NCI-H146 treated with DMSO at 0.1 percent for 48 hours (cell line): Measurements from ENCODE around the gene TMPRSS5.

Experiments
- DNase-seq: peaks from one replicate; lab custom pipeline; 2025; ENCODE audit not compliant: unreplicated experiment; lab: John Stamatoyannopoulos, UW

The TMPRSS5 gene

DNA sequence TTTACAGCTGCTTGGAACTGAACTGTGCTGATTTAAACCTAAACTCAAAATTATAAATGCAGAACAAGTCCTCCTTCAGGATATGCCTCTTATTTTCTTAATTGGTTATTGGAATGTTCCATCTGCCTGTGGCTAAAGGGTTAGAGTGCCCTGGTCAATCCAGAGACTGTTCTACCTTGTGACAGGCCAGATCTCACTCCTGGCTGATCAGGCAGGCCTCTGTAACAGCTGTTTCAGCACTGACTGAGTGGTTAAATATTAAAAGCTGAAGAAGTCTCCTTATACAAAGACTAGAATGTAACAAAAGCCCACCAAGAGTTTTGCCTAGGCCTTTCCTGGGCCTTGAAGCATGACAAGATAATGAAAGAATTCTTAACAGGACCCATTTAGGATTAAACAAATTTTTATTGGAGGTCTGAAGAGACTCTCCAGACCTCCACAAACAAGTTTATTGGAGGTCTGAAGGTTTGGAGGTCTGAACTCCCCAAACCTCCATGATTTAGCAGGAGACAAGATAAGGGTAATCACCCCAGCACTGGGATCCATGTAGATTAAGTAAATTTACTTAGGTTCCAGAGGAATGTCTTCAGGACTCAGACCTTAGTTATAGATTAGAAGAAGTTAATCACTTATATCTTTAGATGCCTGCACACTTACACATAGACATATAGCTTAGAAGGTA is 35.8 kb downstream of the TMPRSS5 start:
- no peak for DNase-seq

DNA sequence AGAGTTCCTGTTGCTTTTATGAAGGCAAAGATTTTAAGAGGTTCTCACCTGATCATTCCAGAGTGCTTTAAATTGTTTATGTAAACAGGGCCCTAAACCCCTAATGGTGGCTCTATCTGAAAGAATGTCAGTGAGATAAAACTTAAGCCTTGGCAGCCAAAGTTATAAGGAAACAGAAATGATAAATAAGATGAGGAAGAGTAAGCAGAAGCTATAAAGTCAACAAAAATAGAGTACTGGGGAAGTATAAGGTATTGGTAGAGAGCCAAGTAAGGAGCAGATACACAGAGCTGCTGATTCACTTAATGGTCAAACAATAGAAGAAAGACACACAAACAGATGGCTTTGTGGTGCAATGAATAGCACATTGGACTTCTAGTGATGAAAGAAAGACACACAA is 37.9 kb downstream of the TMPRSS5 start:
- no peak for DNase-seq

DNA sequence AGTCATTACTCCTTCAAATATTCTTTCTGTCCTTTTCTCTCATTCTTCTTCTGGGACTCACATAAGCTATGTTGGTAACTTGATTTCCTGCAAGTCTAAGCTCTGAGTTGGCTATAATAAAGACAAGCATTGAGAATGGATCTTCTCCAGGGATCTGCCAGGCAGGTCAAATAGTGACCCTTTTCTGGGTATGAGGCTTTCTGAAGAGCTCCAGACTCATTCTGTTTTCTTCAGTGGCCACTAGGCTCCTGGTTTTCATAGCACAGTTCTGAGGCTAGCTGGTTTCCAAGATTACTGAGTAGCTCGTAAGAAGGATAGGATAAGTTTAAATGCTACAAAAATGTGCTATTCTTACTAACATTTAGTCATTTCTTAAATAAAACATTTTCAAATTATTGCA is 38.3 kb downstream of the TMPRSS5 start:
- DNase-seq = no peak

DNA sequence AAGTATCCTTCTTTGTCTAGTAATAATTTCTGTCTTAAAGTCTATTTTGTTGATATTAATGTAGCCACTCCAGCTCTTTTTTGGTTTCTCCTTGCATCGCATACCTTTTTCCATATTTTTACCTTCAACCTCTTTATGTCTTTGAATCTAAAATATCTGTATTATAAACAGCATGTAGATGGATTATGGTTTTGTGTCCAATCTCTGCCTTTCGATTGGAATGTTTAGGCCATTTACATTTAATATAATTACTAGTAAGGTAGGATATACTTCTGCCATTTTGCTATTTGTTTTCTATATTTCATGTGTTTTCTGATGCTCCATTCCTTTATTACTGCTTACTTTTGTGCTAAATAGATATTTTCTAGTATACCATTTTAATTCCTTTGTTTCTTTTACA is 39.5 kb downstream of the TMPRSS5 start:
- no peak for DNase-seq

DNA sequence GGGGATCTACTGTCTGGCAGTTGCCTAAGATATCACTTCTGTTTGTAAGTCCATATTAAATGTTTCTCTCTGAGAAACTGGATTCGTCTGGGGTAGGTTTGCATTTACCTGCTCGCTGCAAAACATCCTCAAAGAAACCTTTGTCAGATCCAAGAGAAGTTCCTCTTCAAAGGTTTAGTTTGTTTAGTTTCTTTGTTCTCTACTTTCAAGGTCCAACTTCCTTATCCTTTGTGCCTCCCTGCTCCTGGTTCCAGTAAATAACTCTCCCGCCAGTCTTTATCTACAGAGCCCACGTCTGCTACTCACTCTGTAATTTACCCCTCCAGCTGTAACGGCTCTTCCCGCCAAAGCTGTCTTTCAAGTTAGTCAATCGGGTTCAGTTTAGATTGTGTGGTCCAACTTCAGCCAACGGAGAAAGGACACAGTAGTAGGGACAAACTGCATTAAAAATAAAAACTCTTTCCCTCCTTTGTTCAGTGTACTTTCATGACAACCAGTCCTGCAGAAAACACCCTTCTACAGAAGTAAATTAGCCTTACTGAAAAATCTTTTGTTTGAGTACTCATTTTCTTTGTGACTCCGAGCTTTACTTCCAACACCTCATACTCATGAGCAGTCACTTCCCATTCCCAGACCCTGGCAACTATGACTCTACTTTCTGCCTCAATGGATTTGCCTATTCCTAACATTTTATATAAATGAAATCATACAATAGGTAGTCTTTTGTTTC is 41.0 kb downstream of the TMPRSS5 start:
- no peak for DNase-seq

DNA sequence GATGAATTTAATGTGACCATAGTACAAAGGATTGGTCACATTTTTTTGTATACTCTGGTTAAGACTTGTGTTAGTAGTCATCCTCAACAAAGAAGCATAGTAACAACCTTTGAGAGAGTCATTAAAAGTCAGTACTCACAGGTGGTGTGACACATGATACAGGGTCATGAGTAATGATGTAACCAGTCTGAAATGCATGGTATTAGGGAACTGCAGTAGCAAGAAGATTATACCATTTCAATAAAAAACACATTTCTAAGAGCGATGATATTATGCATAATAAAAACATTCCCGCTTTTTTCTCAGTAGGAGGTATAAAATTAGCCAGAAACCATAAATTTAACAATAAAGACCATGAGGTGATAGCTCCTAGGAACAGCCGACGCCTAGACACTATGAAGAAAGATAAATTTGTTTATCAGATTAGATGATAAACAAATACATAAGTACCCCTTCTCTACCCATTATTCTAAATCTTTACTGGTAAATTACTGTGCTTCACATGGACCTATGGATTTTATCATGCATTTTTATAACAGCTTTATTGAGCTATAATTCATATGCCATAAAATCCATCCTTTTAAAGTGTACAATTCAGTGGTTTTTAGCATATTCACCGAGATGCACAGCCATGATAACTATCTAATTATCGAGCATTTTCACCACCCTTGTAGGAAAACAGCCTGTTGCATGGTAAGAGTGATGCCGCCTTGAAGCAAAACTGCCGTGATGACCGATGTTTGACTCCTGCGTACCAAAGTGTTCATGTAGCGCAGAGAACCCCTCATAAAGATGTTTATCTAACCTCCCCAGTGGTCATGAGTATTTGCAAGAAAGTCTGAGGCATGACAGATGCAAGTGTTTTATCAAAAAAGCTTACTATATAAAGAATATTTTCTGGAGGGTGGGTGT is 41.8 kb downstream of the TMPRSS5 start:
- DNase-seq = peak; percentile 17

DNA sequence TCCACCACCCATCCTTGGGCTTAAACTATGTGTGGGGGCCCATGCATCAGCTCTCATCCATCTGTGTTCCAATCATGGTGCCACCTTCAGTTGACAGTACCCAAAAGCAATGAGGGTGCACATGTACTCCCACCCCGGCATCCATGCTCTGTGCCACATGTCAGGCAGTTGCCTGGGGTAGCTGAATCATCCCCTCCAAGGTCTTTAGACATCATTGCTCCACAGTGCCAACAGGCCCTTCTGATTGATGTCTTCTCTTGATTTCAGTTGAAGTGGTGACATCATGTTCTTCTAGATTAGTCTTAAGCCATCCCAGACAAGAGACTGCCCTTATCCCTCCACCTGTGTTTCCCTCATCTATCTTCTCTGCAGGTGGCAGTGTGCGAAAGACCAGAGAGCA is 42.5 kb downstream of the TMPRSS5 start:
- DNase-seq = no peak

DNA sequence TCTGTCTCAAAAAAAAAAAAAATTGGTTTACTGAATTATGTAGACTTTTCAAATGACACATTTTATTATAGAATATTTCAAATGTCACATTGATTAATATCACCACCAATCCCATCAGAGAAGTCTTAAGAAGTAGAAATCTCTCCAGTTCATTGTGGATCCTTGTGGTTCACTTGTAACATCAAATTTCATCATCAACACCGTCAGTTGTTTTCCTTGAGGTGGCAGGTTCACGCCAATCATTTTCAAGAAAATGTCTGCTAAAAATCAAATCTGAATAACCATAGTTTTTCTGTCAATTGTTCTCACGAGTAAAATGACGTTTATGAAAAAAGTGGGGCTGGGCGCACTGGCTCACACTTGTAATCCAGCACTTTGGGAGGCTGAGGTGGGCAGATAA is 50.3 kb downstream of the TMPRSS5 start:
- DNase-seq = no peak

DNA sequence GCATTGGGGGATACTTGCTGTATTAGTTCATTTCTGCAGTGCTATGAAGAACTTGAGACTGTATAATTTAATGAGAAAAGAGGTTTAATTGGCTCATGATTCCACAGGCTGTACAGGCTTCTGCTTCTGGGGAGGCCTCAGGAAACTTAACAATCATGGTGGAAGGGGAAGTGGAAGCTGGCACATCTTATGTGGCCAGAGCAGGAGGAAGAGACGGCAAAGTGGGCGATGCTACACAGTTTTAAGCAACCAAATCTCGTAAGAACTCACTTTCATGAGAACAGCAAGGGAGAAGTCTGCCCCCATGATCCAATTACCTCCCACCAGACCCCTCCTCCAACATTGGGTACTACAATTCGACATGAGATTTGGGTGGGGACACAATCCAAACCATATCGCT is 55.1 kb downstream of the TMPRSS5 start:
- no peak for DNase-seq

DNA sequence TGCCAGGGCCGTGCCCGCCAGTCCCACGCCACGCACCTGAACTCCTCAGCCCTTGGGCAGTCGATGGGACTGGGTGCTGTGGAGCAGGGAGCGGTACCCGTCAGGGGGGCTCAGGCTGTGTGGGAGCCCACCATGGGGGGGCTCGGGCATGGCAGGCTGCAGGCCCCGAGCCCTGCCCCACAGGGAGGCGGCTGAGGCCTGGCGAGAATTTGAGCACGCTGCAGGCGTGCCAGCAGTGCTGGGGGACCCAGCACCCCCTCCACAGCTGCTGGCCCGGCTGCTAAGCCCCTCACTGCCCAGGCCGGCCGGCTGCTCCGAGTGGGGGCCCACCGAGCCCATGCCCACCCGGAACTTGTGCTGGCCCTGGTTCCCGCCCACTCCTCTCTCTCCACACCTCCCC is 56.8 kb downstream of the TMPRSS5 start:
- no peak for DNase-seq

DNA sequence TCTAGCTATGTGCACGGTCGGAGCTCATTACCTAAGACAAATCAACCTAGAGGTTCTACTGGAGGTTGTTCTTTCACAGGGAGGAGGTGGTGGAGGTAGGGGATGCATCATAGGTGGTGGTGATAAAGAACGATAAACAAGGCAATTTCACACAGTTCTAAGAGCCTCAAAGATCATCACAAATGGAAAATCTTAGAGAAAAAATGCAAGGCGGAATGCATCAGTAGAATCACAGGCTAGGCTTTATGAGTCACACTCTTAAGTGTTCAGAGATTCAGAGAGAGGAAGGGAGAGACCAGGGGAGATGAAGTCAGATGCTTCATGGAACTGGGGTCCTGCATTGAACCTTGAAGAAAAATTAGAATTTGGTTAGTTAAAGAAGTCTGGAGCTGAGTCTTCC is 58.3 kb downstream of the TMPRSS5 start:
- DNase-seq = no peak

DNA sequence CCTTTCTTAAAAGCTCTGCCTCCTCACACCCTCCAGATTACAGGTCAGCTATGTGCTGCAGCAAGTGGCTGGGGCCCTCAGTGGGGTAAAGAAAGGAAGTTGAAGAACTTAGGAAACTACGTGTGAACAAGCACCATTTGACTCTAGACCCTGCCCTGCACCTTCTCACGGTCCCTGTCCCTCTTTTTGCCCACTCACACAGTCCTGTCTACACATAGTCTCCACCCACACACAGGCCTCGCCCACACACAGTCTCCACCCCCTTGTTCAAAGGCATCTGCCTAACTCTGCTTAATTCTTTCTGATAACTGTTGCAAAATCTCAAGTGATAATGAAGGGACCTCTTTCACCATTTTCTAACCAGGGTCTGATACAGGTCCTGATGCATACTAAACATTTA is 59.0 kb downstream of the TMPRSS5 start:
- no peak for DNase-seq

DNA sequence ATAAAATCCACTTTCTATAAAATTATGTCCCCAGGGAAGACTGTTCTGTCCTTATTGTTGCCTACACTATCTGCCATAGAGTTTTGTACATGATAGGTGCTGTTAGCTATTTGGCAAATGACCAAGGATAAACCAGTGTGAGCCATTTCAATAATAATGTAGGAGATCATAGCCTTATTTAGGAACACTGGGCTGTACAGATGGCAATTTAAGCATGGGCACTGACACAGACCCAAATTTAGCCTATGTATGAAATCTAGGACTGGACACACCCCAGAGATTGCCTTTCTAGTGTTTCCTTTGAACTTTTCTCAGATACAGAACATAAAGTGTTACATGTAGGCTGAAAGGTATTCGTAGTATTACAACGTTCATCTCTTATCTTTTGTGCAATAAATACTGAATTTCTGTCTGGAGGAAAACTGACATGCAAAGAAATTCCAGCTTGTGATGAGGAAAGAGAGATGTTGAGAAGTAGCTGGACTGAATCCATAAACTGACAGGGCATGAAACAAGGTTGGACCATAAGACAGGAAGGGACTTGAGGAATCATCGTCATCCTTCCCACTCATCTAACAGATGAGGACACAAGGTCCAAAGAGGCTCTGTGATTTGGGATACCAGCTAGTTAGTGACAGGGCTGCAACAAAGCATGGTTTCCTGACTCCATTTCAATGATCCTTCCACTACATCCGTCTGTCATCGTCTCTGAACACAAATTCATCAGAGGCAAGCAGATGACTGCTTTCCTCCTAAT is 60.3 kb downstream of the TMPRSS5 start:
- no peak for DNase-seq

DNA sequence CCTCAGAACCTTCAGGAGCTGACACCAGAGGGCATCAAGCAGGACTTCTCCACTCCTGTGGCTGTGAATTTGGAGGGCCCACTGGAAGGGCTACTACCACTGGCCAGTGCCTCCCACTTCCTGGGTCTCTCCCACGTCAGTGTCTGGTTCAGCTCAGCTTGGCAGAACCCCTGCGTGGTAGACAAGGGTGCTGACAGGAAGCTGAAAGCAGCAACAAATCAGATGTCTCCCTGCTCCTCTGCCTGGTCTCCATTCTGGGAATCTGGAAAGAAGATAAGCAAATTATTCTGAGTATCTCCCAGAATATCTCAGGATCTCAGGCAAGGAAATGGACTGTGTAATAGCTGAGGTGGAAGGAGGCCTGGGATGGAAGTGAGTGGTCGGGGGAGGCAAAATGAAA is 61.5 kb downstream of the TMPRSS5 start:
- no peak for DNase-seq

DNA sequence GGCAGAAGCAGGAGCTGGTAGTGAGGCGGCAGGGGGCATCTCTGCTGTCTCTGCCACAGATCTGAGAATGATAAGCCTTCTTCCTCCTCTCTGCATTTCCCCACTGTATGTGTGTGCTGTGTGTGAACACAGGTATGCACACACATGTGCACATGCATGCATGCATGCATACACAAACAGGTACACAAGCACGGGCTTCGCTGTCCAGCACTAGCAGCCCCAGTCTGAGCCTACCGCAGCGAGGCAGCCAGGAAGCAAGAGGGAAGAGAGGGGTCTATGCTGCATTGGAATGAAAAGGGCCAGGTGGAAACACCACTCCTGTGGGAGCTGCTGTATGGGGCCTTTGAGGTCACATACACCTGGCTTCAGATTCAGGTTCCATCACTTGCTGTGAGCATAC is 62.4 kb downstream of the TMPRSS5 start:
- DNase-seq = no peak

DNA sequence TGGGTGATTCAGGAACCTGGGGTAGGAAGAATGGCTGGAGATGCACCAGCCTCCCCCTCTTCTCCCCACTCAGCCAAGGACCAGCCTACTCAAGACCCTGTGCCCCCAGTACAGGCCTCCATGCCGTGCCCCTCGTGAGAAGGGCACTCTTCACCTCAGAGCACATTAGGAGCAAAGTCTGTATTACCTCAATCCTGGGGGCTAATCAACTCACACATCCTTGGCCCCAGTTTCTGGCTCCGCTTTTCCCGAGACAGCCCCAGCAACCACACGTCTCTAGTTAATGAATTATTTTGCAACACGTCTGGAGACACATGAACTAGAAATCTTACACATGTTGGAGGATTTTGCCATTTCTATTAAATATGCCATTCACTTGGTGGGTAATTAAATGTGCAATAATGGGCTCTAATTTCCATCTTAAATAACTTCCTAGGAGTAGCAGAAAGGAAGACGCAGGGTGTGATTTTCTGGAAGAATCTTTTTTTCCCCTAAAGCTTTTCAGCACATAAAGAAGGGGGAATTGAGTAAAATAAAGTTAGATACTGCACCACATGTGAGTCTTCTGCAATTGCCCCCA is 63.0 kb downstream of the TMPRSS5 start:
- no peak for DNase-seq

DNA sequence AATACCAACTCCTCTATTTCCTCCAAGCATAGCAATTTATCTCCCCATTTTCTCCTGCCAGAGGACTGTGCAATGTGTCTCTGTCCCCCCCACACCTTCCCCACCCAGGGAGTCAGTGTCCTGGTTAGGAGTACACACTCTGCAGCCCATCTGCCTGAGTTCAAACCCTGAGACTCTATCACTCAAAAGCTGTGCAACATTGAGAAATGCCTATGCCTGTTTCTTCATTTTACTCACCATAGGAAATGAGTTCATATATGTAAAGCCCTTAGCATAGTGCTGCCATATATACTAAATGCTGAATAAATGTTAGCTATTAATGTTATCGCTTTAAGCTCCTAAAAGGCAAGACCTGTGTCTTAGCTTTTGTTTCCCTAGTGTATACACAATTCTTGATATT is 64.0 kb downstream of the TMPRSS5 start:
- no peak for DNase-seq

DNA sequence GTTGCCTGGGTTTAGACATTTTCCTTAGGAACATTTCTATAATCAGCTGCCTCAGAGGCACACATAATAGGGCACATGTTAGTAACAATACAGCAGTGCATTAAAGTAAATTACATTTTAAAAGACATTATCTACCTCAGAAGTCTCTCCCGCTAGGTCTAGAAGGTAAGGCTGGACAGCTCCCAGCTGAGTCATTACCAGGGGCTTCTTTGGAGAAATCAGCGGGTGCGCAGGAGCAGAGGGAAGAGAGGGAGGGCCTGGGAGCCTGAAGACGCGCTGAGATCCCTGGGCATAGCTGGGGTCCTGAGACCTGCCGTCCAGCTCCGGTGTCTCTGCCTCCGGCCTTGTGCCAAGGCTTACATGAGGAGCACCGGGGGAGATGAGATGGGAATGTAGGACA is 67.7 kb downstream of the TMPRSS5 start:
- DNase-seq = no peak

DNA sequence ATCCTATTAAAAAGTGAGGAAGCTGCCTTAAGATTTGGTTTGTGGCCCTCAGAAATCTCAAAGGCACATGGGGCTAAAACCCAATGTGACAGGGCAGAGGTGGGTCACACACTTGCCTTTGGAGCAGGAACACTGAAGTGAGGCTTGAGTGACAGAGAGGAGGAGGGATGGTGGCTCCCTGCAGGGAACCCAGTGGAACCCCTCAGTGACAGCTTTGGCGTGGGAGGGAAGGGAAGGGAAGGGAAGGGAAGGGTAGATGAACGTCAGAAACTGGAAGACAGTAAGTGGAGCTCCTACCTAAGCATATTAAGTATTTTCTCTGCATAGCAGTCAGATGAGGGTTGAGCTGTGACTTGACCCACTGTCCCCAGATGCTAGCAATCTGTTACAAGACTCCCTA is 68.5 kb downstream of the TMPRSS5 start:
- DNase-seq = no peak
